Amniotic stem cell (primary cell): ENCODE data around the gene C2CD2L.
"Not testable (repeated sequence)": the region's sequence is repeated elsewhere in the genome, so short reads cannot be mapped to it uniquely, and the experiment has no call there.

Experiments used
- DNase-seq: peaks from one replicate; lab custom pipeline; 2025; lab: John Stamatoyannopoulos, UW

Gene C2CD2L

DNA sequence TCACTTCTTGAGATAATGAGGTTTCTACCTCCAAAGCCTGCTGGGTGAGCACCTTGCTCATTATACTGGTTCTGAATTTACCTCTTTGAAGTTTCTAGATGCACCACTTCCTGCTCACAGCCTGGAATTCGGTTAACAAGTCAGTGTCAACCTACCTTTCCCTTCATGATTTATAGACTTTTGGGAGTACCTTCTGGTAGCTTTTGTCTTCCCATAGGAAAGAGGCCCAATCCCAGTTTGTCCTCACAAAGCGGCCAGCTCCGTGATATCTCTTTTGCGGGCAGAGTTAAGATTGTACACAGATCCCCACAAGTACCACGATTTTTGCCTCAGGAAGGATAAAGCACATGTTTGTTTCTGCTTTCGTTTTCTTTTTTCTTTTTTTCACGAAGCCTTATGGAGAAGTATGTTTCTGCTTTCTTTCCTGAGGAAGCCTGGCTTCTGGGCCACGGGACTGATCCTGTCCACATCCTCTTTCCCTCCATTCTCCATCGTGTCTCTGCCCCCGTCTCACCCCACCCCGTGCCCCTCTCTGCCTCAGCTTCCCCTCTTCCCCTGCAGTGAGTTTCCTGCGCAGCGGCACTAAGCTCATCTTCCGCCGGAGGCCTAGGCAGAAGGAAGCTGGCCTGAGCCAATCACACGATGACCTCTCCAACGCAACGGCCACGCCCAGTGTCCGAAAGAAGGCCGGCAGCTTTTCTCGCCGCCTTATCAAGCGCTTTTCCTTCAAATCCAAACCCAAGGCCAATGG lies 8.5 kb downstream of the C2CD2L start:
- DNase-seq = no peak

DNA sequence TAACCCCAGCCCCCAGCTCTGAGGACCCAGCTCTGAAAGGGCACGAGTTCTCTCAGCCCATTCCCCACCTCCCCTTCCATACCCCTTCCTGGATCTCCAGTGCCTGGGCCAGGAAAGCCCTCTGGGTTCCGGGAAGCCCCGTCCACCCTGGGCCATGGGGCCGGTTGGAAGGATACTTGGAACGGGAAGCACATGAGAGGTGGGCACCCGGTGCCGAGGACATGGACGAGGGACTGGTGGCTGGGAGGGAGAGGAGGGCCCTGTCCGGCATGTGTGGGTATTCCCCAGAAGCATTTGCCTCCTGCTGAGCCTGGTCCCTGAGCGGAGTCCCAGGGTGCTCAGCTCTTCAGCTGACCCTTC lies 9.1 kb downstream of the C2CD2L start:
- no peak for DNase-seq

DNA sequence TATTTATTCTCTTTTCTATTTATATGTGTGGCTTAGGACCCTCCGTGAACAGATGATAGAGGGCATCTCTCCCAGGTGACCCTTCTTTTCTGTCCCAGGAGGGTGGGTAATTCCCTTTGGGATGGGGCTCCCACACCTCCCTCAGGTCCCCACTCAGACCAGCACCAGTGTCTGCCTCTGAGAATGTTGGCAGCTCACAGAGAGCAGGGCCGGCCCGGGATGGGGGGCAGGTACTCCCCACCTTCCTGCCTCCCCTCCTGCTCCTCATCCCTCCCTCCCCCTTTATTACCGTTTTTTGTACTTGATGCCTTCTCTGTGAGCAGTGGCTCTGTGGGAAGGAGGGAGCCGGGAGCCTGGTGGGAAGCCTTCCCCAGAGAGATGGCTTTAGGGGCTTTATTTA lies 9.5 kb downstream of the C2CD2L start:
- no peak for DNase-seq

DNA sequence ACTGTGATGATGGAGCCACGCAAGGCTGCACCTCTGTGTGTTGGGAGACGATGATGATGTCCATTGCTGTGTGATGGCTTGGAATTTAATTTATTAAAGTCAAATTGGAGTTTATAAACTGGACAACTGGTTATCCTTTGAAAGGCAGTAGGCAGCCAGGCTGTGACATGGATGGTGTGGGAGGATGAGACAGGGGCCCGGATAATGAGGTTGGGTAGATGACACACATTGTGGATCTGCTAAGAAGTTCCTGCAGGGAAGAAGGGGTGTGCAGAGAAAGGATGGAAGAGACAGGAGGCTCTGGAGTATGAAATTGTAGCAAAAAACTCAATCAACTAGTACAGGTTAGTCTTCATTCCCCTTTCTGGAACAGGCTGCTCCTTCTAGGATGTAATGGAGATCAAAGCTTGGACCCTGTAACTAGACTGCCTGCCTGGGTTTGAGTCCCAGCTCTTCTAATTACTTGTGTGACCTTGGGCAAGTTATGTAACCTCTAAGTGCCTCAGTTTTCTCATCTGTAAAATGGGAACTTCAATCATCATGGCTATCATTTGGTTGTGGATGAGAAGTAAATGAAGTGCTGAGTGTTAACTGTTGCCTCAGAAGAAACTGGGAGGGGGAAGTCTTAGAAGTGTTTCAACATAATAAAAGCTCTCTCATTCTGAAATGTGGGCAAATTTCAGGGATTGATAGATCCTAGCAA lies 10.0 kb downstream of the C2CD2L start:
- no peak for DNase-seq

DNA sequence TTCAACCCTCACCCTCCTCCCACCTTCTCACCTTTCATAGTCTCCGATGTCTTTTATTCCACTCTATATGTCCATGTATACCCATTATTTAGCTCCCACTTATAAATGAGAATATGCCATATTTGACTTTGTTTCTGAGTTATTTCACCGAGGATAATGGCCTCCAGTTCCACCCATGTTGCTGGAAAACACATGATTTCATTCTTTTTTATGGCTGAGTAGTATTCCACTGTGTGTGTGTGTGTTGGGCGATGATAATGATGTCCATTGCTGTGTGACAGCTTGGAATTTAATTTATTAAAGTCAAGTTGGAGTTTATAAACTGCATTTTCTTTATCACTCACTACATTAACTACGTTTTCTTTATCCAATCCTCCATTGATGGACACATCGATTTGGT lies 11.1 kb downstream of the C2CD2L start:
- DNase-seq = no peak

DNA sequence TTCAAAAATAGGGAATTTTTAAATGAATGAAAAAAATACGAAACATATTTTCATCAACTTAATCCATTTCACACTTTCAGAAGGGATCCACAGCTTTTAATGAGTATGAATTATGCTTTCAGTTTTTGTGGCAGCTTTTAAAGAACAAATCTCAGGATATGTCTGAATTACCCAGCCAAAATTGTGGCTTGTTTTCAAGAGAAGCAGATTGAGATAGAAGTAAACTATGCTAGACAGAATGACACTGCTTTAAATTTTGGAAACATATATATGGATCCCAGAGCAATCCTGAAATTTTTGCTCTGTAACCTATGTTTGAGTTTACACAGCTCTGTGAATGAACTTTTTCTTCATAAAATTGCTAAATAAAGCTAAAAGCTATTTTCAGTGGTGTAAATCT lies 11.8 kb downstream of the C2CD2L start:
- DNase-seq = no peak

DNA sequence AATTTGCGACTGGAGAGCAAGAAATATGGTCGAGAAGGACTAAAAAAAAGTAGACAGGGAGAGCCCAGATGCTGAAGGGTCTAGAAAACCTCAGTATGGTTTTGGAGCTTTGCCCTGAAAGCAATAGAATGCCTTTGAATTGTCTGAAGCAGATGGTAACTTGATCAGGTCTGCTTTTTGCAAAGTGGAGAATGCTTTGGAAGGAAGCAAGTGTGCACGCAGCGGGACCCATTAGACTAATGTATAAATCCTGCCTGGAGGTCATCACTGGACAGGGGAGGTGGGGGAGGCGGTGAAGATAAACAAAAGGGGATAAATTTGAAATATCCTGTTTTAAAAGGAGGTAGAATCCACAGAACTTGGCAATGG lies 13.5 kb downstream of the C2CD2L start:
- no peak for DNase-seq

DNA sequence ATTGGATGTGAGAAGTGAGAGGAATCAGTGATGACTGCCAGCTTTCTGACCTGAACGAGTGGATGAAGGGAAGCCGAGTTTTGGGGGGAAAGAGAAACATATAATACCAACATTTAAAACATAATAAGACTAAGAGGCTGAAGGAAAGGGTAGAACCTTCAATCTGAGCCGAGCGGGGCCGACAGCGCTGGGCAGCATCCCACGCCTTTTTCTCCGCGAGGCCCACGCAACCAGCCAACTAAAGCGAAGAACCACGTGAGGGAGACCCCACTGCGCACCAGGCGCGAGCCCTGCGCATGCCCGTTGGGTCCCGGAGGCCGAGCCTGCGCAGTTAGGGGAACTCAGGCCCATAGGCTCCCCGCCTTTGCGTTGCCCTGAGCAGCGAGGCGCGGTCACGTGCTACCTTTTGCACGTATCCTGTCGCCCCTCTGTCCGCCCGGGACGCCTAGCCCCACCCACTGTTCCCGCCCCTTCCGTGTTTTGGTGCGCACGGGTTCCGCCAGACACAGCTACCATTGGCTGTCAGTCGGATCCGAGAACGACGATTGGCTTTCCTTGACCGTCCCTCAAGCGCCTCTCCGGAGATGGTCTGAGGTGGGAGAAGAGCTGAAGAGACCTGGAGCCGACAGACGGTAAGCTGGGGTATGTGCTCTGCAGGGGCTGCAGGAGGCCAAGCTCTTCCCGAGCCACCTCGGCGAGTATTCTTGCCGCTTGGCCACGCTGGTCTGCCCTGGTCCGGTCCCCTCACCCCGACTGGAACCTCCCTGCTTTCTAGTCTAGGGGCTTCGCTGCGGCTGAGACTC lies 14.1 kb downstream of the C2CD2L start, which contains the start of gene HINFP:
Gene HINFP (plus strand): TSS at position 573 of the 803 bp plus-strand sequence. CDS start 5,365 bp downstream, outside the sequence.
- DNase-seq = peak; percentile 99

DNA sequence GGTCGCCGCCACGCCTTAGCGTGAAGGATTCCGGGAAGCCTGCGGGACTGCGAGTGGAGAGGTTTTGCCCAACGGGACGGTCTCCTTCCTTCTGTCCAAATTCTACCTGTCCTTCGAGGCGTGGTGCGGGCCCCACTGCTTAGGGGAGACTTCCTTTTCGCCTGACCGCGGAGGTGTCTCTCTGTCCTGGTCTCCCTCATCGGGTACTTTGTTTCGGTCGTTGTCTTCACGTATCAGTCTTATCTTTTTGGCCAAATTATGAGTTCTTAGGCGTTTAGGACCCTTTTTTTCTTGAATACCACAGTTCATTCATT lies 14.6 kb downstream of the C2CD2L start:
- DNase-seq = no peak

DNA sequence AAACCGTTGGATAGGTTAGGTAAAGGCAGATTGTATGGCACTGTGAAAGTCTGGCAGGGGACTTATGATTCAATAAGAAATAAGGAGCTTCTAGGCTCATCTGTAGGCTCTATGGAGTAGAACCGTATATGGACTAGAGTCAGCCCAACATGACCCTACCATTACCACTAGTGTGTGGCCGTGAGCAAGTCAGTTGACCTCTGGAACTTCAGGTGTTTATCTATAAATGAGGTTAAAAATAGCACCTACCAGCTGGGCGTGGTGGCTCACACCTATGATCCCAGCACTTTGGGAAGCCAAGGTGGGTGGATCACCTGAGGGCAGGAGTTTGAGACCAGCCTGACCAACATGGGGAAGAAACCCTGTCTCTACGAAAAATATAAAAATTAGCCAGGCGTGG lies 18.7 kb downstream of the C2CD2L start:
- no peak for DNase-seq

DNA sequence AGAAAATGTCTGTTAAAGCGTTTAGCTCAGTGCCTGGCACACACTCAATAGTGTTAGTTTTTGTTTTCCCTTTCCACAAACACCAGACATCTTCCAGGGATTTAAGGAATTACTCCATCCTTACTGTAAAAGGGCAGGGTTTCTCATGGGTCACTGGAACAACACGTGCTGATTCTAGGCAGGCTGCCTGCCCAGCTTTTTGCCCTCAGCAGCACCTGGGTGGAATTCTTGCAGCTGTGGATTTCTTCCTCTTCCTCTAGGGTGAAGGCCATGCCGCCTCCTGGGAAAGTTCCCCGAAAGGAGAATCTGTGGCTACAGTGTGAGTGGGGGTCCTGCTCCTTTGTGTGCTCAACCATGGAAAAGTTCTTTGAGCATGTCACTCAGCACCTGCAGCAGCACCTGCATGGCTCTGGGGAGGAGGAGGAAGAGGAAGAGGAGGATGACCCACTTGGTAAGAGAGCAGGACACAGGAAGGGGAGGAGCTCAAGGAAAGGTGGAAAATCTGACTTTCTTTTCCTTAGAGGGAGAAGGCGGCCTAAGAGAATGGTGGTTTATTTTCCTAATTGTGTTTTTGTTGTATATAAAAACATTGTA lies 19.6 kb downstream of the C2CD2L start:
- DNase-seq = no peak

DNA sequence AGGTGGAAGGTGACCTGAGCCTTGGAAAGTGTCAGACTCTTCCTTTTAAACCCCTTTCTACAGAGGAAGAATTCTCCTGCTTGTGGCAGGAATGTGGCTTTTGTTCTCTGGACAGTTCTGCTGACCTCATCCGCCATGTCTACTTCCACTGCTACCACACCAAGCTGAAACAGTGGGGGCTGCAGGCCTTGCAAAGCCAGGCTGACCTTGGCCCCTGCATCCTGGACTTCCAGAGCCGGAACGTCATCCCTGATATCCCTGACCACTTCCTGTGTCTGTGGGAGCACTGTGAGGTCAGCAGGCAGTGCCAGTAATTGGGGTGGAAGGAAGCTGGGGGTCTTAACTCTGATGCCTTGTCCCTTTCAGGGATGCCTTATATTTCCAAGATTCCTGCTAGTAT lies 23.5 kb downstream of the C2CD2L start:
- no peak for DNase-seq

DNA sequence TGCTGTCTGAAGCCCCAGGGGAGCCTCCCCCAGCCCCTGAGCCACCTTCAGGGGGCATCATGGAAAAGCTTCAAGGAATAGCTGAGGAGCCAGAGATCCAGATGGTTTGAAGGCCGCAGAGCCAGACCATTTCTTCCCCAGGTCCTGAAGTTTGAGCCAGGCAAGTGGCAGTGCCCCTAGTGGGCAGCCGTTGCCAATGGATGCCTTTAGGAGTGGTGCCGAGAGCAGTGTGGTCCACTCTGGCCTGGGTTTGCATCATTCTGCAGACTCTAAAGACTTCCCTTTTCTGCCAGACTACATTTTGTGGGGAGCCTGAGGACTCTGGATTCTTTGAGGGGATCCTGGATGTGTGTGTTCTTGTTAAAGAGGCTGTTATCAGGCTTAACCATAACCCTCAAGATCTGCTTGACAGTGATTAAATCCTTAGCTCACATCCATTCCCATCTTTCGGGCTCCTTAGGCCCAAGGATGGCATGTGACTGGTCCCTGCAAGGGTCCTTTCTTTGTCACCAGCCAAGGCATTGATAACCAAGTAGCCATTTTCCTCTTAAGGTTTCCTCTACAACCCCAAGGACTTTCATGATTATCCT lies 27.3 kb downstream of the C2CD2L start:
- no peak for DNase-seq

DNA sequence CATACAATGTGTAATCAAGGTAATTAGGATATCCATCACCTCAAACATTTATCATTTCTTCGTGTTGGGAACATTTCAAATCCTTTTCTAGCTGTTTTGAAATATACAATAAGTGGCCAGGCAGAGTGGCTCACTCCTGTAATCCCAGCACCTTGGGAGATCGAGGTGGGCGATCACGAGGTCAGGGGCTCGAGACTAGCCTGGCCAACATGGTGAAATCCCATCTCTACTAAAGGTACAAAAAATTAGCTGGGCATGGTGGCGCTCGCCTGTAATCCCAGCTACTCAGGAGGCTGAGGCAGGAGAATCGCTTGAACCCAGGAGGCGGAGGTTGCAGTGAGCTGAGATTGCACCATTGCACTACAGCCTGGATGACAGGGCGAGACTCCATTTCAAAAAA lies 32.1 kb downstream of the C2CD2L start:
- DNase-seq = not testable (repeated sequence)

DNA sequence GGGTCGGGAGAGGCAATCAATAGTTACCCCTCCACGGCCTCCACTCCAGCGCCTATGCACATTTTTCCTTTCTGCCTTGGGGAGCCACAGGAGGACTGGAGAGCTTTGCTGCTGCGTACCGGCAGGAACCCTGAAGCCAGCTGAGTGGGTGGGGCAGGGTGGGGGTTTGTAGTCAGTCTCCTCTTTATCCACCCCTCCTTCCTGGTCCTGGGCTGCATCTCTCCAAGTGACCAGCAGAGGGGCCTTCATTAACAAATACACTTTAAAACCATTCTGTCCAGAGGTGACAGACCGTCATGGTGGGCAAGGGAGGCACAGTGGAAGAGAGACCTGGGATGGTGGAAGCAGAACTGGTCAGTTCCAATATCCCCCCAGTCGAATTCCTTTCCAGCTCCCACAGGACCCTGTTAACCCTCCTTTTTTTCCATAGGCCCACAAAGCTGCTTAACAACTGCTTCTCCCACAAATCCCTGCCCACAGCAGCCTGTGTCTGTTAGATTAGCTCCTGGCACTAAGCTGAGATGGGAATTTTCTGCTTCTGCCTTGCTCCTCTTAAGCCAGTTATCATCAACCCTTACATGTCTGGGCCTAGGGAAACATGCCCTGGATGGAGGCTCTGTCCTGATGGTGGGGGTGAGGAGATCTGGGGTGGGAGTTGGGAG lies 37.8 kb downstream of the C2CD2L start:
- peak; percentile 37 for DNase-seq

DNA sequence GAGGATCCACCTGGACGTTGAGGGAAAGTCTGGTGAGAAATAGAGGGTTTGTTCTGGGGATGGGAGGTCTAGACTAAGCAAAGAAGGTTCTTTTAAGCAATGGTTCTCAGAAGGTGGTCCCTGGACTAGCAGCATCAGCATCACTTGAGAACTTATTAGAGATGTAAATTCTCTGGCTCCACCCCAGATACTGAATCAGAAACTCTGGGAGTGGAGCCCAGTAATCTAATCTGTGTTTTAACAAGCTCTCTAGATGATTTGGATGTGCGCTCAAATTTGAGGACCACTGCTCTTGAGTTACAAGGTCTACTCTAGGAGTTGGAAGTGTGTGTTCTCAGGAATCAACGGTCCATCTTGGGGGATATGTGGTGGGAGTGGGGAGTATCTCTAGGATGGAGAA lies 38.4 kb downstream of the C2CD2L start:
- no peak for DNase-seq

DNA sequence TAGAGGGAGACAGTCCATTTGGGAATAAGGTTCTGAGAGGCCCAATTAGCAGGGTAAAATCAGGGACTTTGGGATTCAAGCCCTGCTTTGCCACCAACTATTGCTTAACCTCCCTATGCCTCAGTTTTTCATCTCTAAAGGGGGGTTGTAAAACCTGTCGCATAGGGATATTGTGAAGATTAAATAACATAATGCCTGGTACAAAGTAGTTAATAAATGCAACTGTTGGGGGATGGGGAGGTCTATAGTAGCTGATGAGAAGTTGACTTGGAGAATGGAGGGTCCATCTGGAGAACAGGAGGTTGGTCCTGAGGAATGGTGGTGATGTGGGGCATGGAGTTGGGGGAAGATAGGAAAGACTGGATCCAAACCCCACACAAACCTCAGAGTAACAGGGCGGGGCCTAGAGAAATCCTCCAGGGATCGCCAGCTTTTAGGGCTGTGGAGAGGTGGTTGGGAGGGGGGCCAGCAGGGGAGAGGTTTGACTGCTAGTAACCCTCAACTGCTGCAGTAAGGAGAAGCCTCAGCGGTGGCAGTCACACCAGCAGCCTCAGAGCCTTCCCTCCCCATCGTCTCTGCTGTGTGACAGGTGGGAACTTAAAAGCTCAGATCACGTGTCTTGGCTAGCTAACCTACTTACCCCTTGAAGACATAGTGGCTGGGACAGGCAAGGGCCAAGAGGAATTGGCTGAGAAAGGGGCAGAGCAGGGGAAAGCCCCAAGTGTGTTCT lies 40.6 kb downstream of the C2CD2L start:
- DNase-seq = no peak

DNA sequence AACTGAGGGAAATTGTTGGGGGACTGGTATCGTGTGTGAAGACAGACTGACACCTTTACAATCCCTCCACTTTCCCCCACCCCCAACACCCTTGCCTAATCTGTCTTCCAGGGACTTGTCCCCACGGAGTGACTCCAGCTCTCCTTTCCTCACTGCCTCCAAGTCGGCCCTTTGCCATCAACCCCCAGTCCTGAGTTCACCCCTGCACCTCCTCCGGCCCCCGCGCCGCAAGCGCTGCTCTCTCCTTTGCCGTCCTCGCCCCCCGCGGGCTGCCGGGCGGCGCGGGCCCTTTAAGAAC lies 41.5 kb downstream of the C2CD2L start:
- no peak for DNase-seq

DNA sequence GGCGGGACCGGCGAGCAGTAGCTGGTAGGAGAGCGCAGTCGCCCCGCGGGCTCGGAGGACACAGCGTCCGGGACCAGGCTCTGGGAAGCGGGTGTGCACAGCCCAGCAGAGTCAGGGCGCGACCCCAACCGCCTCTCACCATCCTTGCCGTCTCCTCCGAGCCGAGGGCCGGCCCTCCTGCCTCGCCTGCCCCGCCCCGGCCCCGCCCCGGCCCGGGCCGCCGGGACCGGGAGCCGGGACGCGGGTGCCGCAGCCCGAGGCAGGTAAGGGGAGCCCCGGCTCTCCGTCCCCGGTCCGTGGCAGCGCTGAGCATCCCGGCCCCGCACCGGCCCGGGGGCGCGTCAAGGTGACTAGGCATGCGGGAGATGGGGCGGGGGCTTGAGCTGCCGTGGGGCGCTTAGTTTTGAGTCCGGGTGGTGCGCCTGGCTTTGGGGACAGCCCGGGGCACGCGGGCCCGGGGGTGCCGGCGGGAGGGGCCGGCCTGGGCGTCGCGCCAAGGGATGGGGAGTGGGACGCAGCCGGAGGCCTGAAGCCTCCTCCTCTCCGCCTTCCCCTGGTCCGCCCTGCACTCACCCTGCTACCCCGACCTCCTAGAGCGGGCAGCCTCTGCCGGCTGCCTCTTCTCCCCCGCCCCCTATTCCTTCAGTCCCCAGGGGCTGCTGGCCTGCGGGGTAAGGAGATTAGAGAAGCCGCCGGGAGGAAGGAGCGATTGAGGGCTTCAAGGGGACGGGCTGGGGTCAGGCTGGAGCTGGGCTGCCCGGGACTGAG lies 42.1 kb downstream of the C2CD2L start, which contains the start of gene ABCG4:
Gene ABCG4 (plus strand): TSS at position 35 of the 768 bp plus-strand sequence. CDS start 914 bp downstream, outside the sequence.
- no peak for DNase-seq

DNA sequence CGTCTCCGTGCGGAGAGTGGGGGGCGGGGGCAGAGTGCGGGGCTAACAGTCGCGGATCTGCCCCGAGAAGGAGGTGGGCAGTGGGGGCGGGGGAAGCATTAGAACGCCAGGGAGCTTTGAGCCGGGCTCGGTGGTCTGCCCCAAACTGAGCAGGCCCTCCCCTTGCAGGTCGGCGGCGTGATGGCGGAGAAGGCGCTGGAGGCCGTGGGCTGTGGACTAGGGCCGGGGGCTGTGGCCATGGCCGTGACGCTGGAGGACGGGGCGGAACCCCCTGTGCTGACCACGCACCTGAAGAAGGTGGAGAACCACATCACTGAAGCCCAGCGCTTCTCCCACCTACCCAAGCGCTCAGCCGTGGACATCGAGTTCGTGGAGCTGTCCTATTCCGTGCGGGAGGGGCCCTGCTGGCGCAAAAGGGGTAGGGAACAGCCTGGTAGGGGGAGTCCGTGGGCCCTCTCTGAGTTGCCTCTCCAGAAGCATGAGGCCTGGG lies 42.7 kb downstream of the C2CD2L start:
- no peak for DNase-seq
